HG03565 (cell line): ENCODE measurements around the gene HTR3A.

ENCODE experiments used
- ATAC-seq: cut with Tn5 transposase; IDR thresholded peaks from one replicate; pipeline ENCODE4 v1.9.1; 2021; ENCODE audit warnings: mild to moderate bottlenecking, moderate library complexity; ENCODE audit not compliant: unreplicated experiment

Gene HTR3A

DNA sequence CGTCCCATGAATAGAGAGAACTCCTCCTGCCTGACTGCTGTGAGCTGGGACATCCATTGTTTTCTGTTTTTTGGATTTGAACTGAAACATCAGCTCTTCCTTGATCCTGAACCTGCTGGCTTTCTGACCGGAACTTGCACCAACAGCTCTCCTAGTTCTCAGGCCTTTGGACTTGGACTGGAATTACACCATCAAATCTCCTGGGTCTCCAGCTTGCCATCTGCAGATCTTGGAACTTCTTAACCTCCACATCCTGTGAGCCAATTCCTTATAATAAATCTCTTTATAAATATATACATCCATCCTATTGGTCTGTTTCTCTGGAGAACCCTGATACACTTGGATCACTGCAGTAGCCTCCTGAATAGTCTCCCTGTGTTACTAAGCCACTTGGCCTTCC is 42.1 kb downstream of the HTR3A start:
- no peak for ATAC-seq

DNA sequence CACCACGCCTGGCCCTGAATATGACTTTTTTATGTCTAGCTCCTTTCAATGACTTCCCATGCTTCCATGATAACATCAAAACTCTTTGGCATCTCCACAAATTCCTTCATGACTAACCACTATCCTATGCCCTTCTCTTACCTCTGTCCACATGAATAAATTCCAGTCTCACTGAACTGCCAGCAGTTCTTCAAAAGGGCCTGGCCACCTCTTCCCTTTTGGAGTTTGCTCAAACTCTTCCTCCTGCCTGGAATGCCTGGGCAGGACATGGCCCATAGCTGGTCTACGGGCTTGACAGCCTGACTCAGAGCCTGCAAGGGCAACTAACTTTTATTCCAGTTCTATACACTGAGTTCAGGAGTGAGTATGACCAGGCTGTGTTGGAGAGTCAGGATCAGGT is 42.8 kb downstream of the HTR3A start:
- ATAC-seq = no peak

DNA sequence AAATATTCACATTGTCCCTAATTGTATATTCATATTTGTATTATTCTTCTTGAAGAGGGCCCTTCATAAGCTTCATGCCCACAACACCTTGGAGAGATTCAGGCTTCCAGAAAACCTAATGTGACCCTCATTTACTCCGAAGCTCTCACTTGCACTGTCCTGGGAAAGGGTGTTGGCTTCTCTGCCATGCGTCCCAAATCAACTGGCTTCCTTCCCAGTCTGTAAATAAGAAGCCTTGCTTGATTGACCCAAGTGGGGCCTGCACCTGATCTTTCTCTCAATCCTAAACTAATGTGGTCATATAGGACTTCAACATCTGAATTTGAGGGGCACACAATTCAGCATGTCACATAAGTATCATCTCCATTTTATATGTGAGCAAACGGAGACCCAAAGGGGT is 44.1 kb downstream of the HTR3A start:
- ATAC-seq = no peak

DNA sequence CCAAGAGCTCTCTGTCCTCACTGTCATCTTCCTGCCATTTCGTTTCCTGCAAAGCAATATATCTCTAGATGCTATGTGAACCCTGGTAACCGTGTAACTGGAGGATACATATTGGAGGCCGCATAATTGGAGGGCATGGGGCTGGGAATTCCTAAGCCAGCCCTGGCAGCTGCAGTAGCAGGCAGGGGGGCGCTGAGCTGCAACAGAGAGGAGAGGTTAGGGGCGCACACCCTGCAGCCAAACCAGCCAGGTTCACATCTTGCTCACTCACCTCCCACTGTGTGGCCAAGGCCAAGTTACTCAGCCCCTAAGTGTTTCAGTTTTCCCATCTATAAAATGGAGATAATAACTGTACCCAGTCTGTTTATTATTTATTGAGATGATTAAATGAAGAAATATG is 44.7 kb downstream of the HTR3A start:
- ATAC-seq = no peak

DNA sequence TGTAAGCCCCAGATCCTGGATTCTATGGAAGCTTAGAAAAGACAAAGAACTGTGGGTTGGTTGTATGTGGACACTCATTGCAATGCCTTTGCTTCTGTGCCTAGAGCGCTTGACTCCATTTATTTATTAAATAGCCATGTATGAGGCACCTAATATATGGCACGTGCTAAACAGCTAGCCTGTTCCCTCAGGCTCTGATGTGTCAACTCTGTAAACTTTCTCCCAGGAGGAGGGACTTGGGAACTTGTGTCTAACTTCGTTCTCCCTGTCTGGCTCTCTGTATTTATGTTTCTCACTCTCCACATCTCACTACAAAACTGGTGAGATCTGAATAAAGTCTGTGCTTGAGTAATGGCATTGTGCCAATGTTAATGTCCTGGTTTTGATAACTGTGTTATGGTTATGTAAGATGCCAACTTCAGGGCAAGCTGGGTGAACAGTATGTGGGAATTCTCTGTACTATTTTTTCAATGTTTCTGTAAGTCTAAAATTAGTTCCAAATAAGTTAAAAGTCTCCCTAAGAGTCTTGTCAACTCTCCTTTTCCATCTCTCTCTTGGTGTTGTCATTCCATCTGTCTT is 50.5 kb downstream of the HTR3A start:
- no peak for ATAC-seq

DNA sequence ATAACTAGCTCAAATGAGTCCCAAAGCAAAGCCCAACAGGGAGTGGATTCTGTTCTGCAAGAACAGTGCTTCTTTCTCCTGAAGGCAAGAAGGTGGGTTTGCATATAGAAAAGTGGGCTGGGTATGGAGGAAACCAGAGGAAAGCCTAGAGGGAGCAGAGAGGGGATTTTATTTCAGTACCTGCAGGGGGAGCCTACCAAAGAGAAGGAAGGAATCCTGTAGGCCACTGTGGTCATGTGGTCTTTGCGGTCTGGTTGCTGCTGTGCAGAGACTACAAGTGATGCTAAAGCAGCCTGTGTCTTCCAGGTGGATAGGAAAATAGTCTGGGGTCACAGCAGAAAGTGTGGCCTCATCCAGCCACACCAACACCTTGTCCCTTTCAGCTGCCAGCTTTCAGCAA is 51.4 kb downstream of the HTR3A start:
- no peak for ATAC-seq

DNA sequence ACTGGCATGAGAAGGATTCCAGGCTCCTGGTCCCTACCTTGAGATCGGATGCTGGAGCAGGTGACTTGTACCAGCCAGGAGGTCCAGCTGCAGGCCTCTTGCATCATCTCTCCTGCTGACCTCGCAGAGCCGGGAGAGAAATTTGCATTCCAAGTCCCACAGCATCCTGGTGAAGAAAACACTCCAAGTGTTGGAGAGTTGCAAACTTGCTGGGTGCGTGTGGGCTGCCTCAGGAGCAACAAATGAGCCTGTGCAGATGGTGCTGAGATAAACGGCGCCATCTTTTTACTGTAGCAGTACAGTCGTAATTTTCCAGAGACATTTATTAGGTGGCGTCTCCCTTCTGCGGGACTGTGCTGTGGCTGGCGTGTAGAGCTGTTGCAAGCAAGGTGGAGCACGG is 52.5 kb downstream of the HTR3A start:
- no peak for ATAC-seq

DNA sequence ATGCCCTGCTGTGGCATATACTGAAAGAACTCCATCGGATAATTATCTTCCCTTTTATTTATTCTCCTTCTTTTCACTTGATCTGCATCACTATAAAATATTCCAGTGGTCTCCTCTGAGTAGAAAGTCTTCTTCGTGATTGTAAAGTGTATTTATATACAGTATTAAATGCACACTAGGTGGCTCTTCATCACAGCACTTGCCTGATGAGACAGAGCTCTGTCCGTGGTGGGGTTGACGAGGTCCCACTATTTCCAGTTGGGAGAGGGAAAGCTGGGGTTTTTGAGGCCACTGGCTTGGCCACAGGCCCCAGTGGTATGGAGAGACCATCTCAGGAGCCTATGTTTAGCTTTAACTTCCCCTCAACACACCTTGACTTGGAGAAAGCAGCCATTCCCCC is 53.0 kb downstream of the HTR3A start:
- ATAC-seq = no peak

DNA sequence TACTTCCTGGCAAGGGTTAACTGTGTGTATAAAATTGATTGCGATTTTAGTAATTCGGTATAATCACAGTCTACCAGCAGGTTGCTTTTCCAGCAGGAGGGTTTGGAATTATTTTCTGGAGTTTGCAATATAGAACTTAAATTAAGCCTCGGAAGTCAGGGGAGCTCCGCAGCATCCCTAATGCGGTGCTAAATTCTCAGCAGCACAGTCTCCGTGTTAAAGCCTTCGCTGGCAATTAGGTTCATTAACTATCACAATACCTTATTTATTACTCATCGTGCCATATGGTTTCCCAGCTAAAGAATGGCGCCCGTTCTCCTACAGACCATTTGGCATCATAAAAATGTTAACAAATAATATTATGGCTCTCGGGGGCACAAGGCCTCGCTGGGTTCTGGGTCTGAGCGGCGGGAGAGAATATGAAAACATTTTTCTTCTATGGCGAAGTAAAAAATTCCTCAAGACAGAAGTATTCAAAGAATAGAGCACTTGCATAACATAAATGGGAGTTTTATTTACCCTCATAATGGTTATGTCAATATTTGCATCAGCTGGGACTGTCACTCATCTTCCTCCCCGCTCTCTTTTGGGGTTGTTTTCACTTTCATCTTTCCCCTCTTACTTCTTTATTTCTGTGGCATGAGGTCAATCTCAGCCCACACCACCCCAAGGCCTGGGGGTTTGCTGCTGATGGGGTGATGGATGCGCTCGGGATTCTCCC is 56.5 kb downstream of the HTR3A start:
- ATAC-seq = no peak

DNA sequence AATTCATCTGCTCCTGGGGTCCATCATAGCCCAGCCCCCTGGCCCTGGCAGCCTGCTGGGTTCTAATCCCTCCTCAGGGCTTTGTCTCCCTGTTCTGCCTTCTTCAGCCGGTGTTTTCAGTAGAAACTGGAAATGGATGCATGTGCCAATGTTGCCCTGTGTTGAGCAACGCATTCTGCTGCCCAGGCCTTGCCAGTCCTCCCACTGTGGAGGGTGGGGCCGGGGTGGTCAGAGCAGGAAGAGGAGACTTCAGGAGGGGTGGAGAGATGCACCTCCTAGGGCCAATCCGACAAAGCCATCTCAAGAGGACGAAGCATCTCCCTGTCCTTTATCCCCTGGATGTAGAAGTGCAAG is 57.0 kb downstream of the HTR3A start:
- no peak for ATAC-seq

DNA sequence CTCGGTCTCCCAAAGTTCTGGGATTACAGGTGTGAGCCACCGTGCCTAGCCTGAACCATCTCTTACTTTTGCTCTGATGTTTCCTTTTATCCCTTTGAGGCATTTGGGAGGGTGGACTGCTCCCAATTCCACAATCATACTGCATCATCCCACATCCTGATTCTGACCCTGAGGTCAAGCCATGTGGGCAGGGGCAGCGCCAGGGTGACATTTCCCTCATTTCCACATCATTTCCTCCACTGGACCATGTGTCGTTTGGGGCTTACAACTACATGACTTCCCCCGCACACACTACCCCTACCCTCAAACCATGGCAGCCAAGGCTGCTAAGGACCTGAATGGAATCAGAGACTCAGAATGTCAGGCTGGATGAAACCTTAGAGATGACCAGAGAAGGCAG is 58.2 kb downstream of the HTR3A start:
- no peak for ATAC-seq

DNA sequence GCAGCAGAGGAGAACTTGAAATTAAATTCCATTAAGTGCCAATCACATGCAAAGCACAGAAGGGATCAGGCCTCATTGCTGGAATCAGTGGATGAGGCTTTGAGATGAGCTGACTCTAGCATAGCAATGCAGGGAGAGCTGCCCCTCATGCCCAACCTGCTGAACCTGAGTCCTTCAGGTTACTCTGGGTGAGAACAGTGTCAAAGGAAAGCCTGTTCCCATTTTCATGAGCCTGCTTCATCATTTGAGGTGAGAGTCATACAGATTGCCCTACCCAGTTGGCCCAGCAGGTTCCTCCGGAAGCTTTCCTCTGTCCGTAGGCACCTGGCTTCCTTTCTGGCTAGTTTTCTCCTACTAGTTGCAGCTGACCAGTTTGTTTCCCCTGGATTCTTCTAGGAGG is 58.7 kb downstream of the HTR3A start:
- ATAC-seq = no peak

DNA sequence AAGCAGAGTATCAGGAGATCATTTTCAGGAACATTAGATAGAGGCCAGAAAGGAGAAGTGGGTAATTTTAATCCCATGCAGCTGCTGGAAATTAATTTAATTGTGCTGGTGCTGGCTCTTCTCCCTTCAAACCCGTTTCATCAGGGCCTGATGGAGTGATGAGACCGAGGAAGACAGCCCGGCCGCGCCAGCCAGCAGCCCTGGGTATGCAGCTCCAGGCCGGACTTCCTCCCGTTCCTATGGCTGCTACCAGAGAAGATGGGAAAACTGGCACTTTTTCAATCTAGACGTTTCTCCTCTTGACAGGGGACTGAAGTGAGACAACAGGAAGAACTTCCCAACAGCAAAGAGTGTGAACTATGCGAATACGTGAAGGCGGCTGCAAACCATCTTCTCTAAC is 60.0 kb downstream of the HTR3A start:
- ATAC-seq = no peak

DNA sequence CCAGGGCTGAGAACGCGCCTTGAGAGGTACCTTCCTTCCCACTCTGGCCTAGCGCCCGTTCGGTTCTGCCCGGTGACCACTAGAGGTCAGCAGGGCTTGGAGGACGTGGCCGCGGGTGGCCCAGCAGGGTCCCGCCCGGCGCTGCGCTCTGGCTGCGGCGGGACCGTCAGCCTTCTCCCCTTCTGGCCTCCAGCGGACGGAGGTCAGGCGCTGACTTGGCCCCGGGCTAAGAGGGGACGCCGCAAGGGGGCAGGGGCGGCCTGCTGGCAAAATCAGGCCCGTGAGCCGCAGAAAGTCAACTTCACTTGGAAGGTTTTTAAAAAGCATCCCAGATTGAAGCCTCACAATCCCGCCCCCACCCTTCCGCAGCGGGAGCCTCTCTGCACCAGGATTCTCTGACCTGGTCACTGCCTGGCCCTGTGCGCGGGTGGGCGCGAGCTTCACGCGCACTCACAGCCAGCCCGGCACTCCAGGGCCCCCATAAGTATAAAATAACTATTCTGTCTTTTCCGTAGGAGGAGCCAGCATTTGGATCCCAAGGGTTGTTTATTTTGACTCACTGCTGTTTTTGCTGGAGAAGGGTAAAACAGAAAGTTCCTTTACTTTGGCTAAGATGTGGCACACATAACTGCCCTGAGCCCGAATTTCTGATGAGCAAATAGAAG is 61.4 kb downstream of the HTR3A start:
- ATAC-seq = no peak

DNA sequence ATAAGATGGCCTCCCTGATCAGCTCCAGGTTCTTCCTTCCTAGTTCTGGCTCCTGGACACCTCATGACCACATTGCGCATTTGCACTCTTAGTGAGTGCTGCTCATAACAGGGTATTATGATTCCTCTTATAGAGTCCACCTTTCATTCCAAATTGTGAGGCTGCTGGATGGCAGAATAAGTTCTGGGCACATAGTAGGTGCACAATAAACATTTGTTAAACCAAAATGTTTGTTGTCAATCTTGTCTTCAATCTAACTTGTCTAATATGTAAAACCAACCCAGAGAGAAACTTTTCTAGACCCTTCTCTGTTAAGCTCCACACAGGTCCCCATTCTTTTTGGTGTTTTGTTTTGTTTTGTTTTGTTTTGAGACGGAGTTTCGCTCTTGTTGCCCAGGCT is 62.0 kb downstream of the HTR3A start:
- ATAC-seq = no peak

DNA sequence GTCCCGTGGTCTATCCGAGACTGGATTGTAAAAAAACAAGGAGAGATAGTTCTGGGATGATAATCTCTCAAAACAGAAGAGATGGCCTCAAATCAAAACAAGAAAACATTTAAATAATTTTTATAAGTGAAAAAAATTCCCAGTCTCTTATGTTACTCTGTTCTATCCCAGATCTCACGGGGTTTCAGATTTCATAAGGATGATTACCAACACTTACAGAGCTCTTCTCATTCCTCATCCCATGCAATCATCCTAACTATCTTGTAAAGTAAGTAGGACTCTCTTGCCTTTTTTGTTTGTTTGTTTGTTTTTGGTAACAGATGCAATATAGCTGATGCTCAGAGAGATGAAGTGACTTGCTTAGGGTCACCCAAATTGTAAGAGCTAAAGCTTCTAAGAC is 64.6 kb downstream of the HTR3A start:
- ATAC-seq = no peak
